Fibroblast of skin of back (primary cell): ENCODE results near the gene PLAAT4.
"Not testable (repeated sequence)": the region's sequence is repeated elsewhere in the genome, so short reads cannot be mapped to it uniquely, and the experiment has no call there.

Experiments
- DNase-seq: peaks from one replicate; pipeline ENCODE4 v3.0.0-alpha.2; 2013

Gene PLAAT4

GRCh38 chr11:63573881-63574855 lies 37.6 kb downstream of the PLAAT4 start:
- DNase-seq: peak; percentile 72

GRCh38 chr11:63574856-63575602 lies 38.4 kb downstream of the PLAAT4 start:
- no peak for DNase-seq

DNA sequence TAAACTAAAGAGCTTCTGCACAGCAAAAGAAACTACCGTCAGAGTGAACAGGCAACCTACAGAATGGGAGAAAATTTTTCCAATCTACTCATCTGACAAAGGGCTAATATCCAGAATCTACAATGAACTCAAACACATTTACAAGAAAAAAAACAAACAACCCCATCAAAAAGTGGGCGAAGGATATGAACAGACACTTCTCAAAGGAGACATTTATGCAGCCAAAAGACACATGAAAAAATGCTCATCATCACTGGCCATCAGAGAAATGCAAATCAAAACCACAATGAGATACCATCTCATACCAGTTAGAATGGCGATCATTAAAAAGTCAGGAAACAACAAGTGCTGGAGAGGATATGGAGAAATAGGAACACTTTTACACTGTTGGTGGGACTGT lies 42.3 kb downstream of the PLAAT4 start:
- not testable (repeated sequence) for DNase-seq

- DNase-seq: peak; percentile 5
These were observed 44.6 kb downstream of the PLAAT4 start for GRCh38 chr11:63581224-63581623.

DNA sequence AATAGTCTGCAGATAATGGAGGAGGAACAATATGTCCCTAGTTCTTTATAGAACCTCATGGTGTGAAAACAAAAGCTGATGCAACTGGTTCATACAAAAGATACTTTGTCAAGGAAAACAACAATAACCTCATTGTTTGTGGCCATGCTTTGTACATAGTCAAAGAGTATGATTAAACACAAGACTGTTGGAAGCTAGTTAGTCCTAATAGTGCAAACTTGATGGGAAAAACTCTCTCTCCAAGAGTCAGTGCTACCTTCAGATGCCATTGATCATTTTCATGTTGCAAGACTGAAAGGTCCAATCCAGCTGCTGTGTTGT lies 46.7 kb downstream of the PLAAT4 start:
- DNase-seq: no peak

DNA sequence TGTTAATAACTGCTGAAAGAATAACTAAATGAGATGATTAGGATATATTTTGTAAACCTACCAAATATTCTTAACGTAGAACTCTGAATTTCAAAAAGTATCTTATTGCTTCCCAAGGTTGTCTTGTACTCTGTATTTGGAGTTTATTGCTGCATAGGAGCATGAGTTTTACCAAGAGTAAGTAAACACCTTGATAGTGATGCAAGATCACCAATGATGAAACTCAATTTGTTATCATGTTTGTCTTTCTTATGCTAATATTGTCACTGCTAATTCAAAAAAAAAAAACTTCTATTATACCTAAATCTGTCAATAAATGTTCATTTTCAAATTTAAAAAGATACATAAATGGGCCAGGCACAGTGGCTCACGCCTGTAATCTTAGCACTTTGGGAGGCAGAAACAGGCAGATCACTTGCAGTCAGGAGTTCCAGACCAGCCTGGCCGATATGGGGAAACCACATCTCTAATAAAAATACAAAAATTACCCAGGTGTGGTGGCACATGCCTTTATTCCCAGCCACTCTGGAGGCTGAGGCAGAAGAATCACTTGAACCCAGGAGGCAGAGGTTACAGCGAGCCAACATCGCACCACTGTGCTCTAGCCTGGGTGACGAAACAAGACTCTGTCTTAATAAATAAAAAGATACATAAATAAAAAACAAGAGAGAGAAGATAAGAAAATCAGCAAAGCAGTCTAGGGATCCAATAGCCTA lies 50.0 kb downstream of the PLAAT4 start:
- DNase-seq: no peak

GRCh38 chr11:63589000-63589399 lies 52.4 kb downstream of the PLAAT4 start:
- DNase-seq: no peak

GRCh38 chr11:63590024-63590788 lies 53.6 kb downstream of the PLAAT4 start:
- no peak for DNase-seq

DNA sequence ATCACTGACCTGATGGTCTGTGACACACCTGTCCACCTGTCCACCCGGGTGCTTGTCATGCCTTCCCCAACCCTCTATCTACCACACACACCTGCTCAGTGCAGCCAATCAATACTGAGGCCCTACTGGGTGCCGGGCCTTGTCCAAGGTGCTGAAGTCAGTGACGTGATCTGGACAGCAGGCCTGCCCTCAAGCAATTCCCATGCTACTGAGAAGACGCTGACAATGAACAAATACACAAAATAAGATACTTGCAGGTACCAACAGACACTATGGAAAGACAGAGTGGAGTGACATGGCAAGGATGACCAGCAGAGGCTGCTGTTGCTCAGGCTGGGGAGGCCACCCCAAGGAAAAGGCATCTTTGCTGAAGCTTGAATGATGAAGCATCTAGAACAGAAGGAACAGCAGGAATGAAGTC lies 56.4 kb downstream of the PLAAT4 start:
- DNase-seq: peak; percentile 38

DNA sequence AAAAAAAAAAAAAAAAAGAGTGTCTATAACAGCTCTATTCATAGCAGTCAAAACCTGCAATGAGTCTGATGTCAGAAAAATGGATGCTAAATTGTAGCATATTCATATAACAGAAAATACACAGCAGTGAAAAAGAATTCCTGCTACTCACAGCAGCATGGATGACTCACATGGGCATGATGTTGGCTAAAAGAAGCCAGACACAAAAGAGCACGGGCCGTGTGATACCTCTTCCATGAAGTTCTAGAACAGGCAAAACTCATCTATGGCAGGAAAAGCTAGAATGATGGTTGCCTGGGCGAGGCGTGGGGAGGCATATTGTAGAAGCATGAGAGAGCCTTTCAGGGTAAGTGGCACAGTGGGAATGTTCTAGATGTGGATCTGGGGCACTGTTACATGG lies 58.7 kb downstream of the PLAAT4 start:
- DNase-seq: peak; percentile 68
